GM19372 (cell line): Measurements from ENCODE around the gene PPP1R3G.

ENCODE experiments used
- ATAC-seq: cut with Tn5 transposase; IDR thresholded peaks from one replicate; pipeline ENCODE4 v1.9.1; 2021; ENCODE audit warnings: mild to moderate bottlenecking, low read depth, moderate library complexity; ENCODE audit not compliant: unreplicated experiment

The PPP1R3G gene

GRCh38 chr6:5068153-5068751 lies 16.9 kb upstream of the PPP1R3G start:
- ATAC-seq = no peak

- no peak for ATAC-seq
These were observed 13.9 kb upstream of the PPP1R3G start for GRCh38 chr6:5071216-5071615.

GRCh38 chr6:5072440-5072839 lies 12.7 kb upstream of the PPP1R3G start:
- no peak for ATAC-seq

- ATAC-seq = no peak
These were observed 11.1 kb upstream of the PPP1R3G start for GRCh38 chr6:5073992-5074391.

- no peak for ATAC-seq
These were observed 8.2 kb upstream of the PPP1R3G start for GRCh38 chr6:5076931-5077330.

GRCh38 chr6:5078121-5078669 lies 6.9 kb upstream of the PPP1R3G start:
- peak; percentile 68 for ATAC-seq

- no peak for ATAC-seq
These were observed 5.4 kb upstream of the PPP1R3G start for GRCh38 chr6:5079692-5080091.

GRCh38 chr6:5080574-5080973 lies 4.6 kb upstream of the PPP1R3G start:
- ATAC-seq = no peak

GRCh38 chr6:5081182-5081581 lies 4.0 kb upstream of the PPP1R3G start:
- ATAC-seq = no peak

GRCh38 chr6:5081955-5082354 lies 3.2 kb upstream of the PPP1R3G start:
- no peak for ATAC-seq

- ATAC-seq = no peak
These were observed 2.4 kb upstream of the PPP1R3G start for GRCh38 chr6:5082487-5083306.

GRCh38 chr6:5083307-5083583 lies 1.9 kb upstream of the PPP1R3G start:
- no peak for ATAC-seq

- no peak for ATAC-seq
These were observed 1.3 kb upstream of the PPP1R3G start for GRCh38 chr6:5083813-5084359.

- ATAC-seq = peak; percentile 41
These were observed 771 bp upstream of the PPP1R3G start for GRCh38 chr6:5084360-5084780.

GRCh38 chr6:5085648-5086293 lies 630 bp downstream of the PPP1R3G start:
- ATAC-seq = peak; percentile 31

GRCh38 chr6:5086294-5086890 lies 1.3 kb downstream of the PPP1R3G start:
- peak; percentile 8 for ATAC-seq

GRCh38 chr6:5087389-5087788 lies 2.2 kb downstream of the PPP1R3G start:
- ATAC-seq = no peak

GRCh38 chr6:5088780-5089179 lies 3.6 kb downstream of the PPP1R3G start:
- no peak for ATAC-seq

- no peak for ATAC-seq
These were observed 4.6 kb downstream of the PPP1R3G start for GRCh38 chr6:5089481-5090438.

GRCh38 chr6:5090603-5091002 lies 5.5 kb downstream of the PPP1R3G start:
- ATAC-seq = no peak
